ENCODE results near the gene PRKAR2B.

DNA sequence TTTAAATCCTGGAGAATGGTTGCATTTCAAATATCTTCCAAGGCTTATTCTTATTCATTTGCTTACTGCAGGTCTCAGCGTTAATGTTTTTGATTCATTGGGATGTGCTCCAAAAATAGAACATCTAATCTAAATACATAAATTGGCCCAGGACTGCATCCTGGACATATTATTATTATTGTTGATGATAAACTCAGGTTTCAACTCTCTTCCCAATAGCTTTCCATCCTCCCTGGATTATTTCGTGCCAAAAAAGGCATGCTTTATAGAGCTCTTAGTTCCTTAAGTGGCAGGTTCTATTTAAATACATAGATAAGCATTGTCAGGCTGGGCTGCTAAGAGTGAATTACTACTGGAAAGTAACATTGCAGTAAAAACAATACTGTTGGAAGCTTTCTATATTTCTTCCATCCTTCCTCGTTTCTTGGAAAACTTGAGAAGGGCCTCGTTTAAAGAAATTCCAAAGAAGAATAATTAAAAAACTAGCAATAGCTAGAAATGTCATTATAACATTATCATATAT, 14.7 kb upstream of the PRKAR2B start:
- TF ChIP-seq, protein P1, sequence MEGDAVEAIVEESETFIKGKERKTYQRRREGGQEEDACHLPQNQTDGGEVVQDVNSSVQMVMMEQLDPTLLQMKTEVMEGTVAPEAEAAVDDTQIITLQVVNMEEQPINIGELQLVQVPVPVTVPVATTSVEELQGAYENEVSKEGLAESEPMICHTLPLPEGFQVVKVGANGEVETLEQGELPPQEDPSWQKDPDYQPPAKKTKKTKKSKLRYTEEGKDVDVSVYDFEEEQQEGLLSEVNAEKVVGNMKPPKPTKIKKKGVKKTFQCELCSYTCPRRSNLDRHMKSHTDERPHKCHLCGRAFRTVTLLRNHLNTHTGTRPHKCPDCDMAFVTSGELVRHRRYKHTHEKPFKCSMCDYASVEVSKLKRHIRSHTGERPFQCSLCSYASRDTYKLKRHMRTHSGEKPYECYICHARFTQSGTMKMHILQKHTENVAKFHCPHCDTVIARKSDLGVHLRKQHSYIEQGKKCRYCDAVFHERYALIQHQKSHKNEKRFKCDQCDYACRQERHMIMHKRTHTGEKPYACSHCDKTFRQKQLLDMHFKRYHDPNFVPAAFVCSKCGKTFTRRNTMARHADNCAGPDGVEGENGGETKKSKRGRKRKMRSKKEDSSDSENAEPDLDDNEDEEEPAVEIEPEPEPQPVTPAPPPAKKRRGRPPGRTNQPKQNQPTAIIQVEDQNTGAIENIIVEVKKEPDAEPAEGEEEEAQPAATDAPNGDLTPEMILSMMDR (IDR thresholded peaks at IDR 0.05) = no peak
- no peak for TF ChIP-seq POLR2A (IDR thresholded peaks at IDR 0.05)

Data from Peyer's patch (tissue), 4 donors.